Right renal cortex interstitium (tissue), 3 donors: ENCODE data around the gene EFCAB6. TPM values are rescaled to one million over a fixed set of nuclear protein-coding genes. Genes with fewer than 3 reads are reported as not detected.

ENCODE experiments used
- DNase-seq, 3 donors: peaks; one replicate each; pipeline ENCODE4 v3.0.0-alpha.2; 2013; ENCODE audit warnings: low read depth in 3 of 3, low spot score in 2 of 3
- polyA plus RNA-seq, 3 donors: library from polyadenylated mRNA; unstranded; fragments of 120-200 nt; gene quantifications; one replicate each; pipeline ENCODE4 v1.2.1, GENCODE V29; 2013; ENCODE audit not compliant: insufficient read length in 3 of 3

The EFCAB6 gene
- polyA plus RNA-seq, 3 donors: 5.1 to 5.6 (median 5.6) TPM

GRCh38 chr22:43533656-43534428, 278.3 kb downstream of the EFCAB6 start:
- DNase-seq: no peak

- no peak for DNase-seq
Measured at GRCh38 chr22:43533156-43533530, 279.0 kb downstream of the EFCAB6 start.

- DNase-seq: no peak
Measured at GRCh38 chr22:43532301-43533155, 279.6 kb downstream of the EFCAB6 start.

- DNase-seq: no peak
Measured at GRCh38 chr22:43531651-43532050, 280.5 kb downstream of the EFCAB6 start.

GRCh38 chr22:43530349-43531201, 281.5 kb downstream of the EFCAB6 start:
- DNase-seq: no peak

GRCh38 chr22:43529934-43530333, 282.2 kb downstream of the EFCAB6 start:
- no peak for DNase-seq

- DNase-seq: no peak
Measured at GRCh38 chr22:43529461-43529860, 282.6 kb downstream of the EFCAB6 start.

- DNase-seq: no peak
Measured at GRCh38 chr22:43528601-43529360, 283.3 kb downstream of the EFCAB6 start.

- no peak for DNase-seq
Measured at GRCh38 chr22:43526946-43527345, 285.2 kb downstream of the EFCAB6 start.

GRCh38 chr22:43526117-43526655, 285.9 kb downstream of the EFCAB6 start:
- DNase-seq: no peak

GRCh38 chr22:43521716-43522115, 290.4 kb downstream of the EFCAB6 start:
- DNase-seq: no peak

GRCh38 chr22:43520632-43521039, 291.5 kb downstream of the EFCAB6 start:
- DNase-seq: no peak

GRCh38 chr22:43516996-43517635, 295.0 kb downstream of the EFCAB6 start:
- no peak for DNase-seq

GRCh38 chr22:43516386-43516785, 295.7 kb downstream of the EFCAB6 start:
- DNase-seq: no peak

GRCh38 chr22:43515902-43516301, 296.2 kb downstream of the EFCAB6 start:
- no peak for DNase-seq

GRCh38 chr22:43515411-43515810, 296.7 kb downstream of the EFCAB6 start:
- DNase-seq: no peak

GRCh38 chr22:43514476-43515157, 297.5 kb downstream of the EFCAB6 start:
- no peak for DNase-seq

GRCh38 chr22:43512279-43512678, 299.8 kb downstream of the EFCAB6 start:
- no peak for DNase-seq
